Loucy (cell line): Measurements from ENCODE around the gene OTOR.

ENCODE experiments used
- EZH2phosphoT487 ChIP-seq: fragments of 200-600 bp; IDR thresholded peaks from 2 replicates; pipeline ENCODE4 v1.6.1; 2018; ENCODE audit warnings: antibody characterized with exemption, mild to moderate bottlenecking, moderate library complexity, borderline replicate concordance
- TF ChIP-seq, protein P1 (sequence below): fragments of 200-600 bp; sonication (generic); conservative IDR thresholded peaks from 2 replicates; pipeline ENCODE4 v1.5.1; 2014; ENCODE audit warnings: mild to moderate bottlenecking, antibody characterized with exemption, low read length

DNA sequence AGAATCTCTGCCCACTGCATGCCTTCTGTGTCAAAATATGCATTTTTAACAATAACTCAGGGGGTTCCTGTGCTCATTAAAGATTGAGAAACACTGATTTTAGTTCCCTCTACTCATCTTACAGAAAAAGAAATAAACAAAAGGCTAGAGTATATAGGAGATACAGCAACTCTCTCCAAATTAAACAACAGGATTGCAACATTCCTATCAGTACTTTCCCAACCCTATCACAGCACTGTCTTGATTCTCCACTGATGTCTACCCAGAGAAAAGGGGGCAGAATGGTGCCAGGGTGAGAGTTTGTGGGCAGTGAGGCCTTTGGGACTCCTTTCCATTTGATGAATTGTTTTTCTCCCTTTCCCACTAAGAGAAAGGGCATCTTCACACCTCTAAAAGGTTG is 4.7 kb downstream of the OTOR start:
- TF ChIP-seq, protein P1, sequence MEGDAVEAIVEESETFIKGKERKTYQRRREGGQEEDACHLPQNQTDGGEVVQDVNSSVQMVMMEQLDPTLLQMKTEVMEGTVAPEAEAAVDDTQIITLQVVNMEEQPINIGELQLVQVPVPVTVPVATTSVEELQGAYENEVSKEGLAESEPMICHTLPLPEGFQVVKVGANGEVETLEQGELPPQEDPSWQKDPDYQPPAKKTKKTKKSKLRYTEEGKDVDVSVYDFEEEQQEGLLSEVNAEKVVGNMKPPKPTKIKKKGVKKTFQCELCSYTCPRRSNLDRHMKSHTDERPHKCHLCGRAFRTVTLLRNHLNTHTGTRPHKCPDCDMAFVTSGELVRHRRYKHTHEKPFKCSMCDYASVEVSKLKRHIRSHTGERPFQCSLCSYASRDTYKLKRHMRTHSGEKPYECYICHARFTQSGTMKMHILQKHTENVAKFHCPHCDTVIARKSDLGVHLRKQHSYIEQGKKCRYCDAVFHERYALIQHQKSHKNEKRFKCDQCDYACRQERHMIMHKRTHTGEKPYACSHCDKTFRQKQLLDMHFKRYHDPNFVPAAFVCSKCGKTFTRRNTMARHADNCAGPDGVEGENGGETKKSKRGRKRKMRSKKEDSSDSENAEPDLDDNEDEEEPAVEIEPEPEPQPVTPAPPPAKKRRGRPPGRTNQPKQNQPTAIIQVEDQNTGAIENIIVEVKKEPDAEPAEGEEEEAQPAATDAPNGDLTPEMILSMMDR, result no peak
- TF ChIP-seq EZH2phosphoT487, result no peak
